Endothelial cell of umbilical vein (primary cell): ENCODE data around the gene TRIM71. TPM values are rescaled to one million over a fixed set of nuclear protein-coding genes. Genes with fewer than 3 reads are reported as not detected.

Experiments
- BruUV-seq: library from RNA; stranded (reverse); fragments of 400-500 nt; replicated peaks from 2 replicates; lab custom pipeline; 2021; lab: Mats Ljungman, UMichigan
- CTCF ChIA-PET: fragments of 300-600, 350-600 bp; sonication (Branson Sonifier 250); formaldehyde crosslinking; loops from one replicate; lab custom pipeline; 2021; ENCODE audit warnings: antibody characterized with exemption, inconsistent platforms; lab: Charles Lee
- POLR2A ChIA-PET: fragments of 300-600, 350-600 bp; sonication (Branson Sonifier 250); formaldehyde crosslinking; loops from one replicate; lab custom pipeline; 2021; ENCODE audit warnings: antibody characterized with exemption, inconsistent platforms; lab: Charles Lee
- DNase-seq: peaks from one replicate; pipeline ENCODE4 v3.0.0-alpha.2; 2011; ENCODE audit warnings: low read depth, low spot score
- FAIRE-seq: peaks from 2 replicates; lab custom pipeline; 2011; peaks lifted over from hg19 to GRCh38; lab: Jason Lieb, UNC
- H2AFZ ChIP-seq: 2 replicates; pipeline ENCODE4 v1.6.0; 2012; ENCODE audit warnings: low read depth, low read length, control low read depth, inconsistent platforms
- H3K27ac ChIP-seq: 2 replicates; pipeline ENCODE4 v1.5.1; 2011; ENCODE audit warnings: low read depth, mild to moderate bottlenecking, control low read depth, low read length, moderate library complexity; ENCODE audit not compliant: insufficient read depth
- H3K27me3 ChIP-seq, 2 experiments: 2 replicates each; pipeline versions ENCODE4 v1.6.0 to v1.6.1; 2011; ENCODE audit warnings: low read length in 2 of 2, mixed read lengths in 1 of 2; ENCODE audit not compliant: control insufficient read depth in 2 of 2, insufficient read depth in 2 of 2
- H3K36me3 ChIP-seq, 2 experiments: 2 replicates in 1 of 2; 3 replicates in 1 of 2; pipeline ENCODE4 v1.5.1; 2011; ENCODE audit warnings: low read length in 2 of 2, mild to moderate bottlenecking in 1 of 2, moderate library complexity in 1 of 2; ENCODE audit not compliant: control insufficient read depth in 2 of 2, insufficient read depth in 2 of 2; ENCODE audit errors: extremely low read depth in 1 of 2
- H3K4me1 ChIP-seq: 3 replicates; pipeline ENCODE4 v1.5.1; 2011; ENCODE audit warnings: mild to moderate bottlenecking, low read length; ENCODE audit not compliant: control insufficient read depth, insufficient read depth; ENCODE audit errors: extremely low read depth
- H3K4me2 ChIP-seq: 2 replicates; pipeline ENCODE4 v1.6.1; 2011; ENCODE audit warnings: low read length, control low read depth, mixed read lengths; ENCODE audit not compliant: insufficient read depth
- H3K4me3 ChIP-seq, 3 experiments: fragments of 200-600 bp in 1 of 3; sonication (generic), shearing (Covaris generic) in 1 of 3; replicated peaks in 1 of 3; 2 replicates each; pipeline ENCODE4 v1.5.1; 2011 to 2016; ENCODE audit warnings: control low read depth in 3 of 3, low read length in 3 of 3, mild to moderate bottlenecking in 2 of 3, inconsistent platforms in 1 of 3, low read depth in 1 of 3, moderate library complexity in 1 of 3; ENCODE audit not compliant: insufficient read depth in 1 of 3
- H3K79me2 ChIP-seq: 2 replicates; pipeline ENCODE4 v1.6.0; 2012; ENCODE audit warnings: low read length, inconsistent platforms; ENCODE audit not compliant: control insufficient read depth, insufficient read depth
- H3K9ac ChIP-seq: replicated peaks from 2 replicates; pipeline ENCODE3; 2011; ENCODE audit warnings: low read length, control low read depth; ENCODE audit not compliant: insufficient read depth; ENCODE audit errors: extremely low read depth
- H3K9me1 ChIP-seq: replicated peaks from 3 replicates; pipeline ENCODE4 v1.6.0; 2011; ENCODE audit warnings: mild to moderate bottlenecking, low read length; ENCODE audit not compliant: control insufficient read depth, insufficient read depth; ENCODE audit errors: extremely low read depth
- H3K9me3 ChIP-seq: replicated peaks from 2 replicates; pipeline ENCODE4 v1.5.1; 2012; ENCODE audit warnings: low read length, inconsistent platforms; ENCODE audit not compliant: control insufficient read depth, insufficient read depth
- H4K20me1 ChIP-seq: replicated peaks from 2 replicates; pipeline ENCODE3; 2011; ENCODE audit warnings: mild to moderate bottlenecking, low read length; ENCODE audit not compliant: control insufficient read depth, insufficient read depth; ENCODE audit errors: extremely low read depth
- JUN ChIP-seq: IDR thresholded peaks from 2 replicates; pipeline ENCODE4 v1.6.1; 2011; ENCODE audit warnings: borderline replicate concordance, low read depth; ENCODE audit not compliant: insufficient read length, insufficient read depth
- MYC ChIP-seq: IDR thresholded peaks from one replicate; pipeline ENCODE4 v1.6.1; 2011; ENCODE audit warnings: mild to moderate bottlenecking, low read depth, low read length
- dilution Hi-C: fragments of 300-500 bp; cut with MboI; formaldehyde crosslinking; loops from one replicate; pipeline ENCODE4 v1.15.0; 2019; ENCODE audit warnings: low sequenced_read_pairs; ENCODE audit not compliant: extremely low pct_ligation_motif_present
- intact Hi-C: fragments of 100-400 bp; cut with micrococcal nuclease; formaldehyde crosslinking; loops from one replicate; pipeline ENCODE4 v1.10.0; 2022
- polyA plus RNA-seq, 4 experiments: library from polyadenylated mRNA; depleted of rRNA in 3 of 4; stranded (reverse) in 3 of 4; unstranded in 1 of 4; fragments of >200 nt; gene quantifications; 2 replicates each; pipeline versions ENCODE4 v1.2.1 to v1.2.3, GENCODE V29; 2011 to 2012; ENCODE audit warnings: missing spikeins in 1 of 4
- total RNA-seq: library from RNA; stranded (reverse); gene quantifications from 2 replicates; pipeline ENCODE4 v1.2.3, GENCODE V29; 2021
- TF ChIP-seq, protein P1 (sequence below), 2 donors: IDR thresholded peaks; 1 replicate in 1 of 2; 2 replicates in 1 of 2; pipeline ENCODE4 v1.5.1; 2011; ENCODE audit warnings: low read length in 2 of 2, mild to moderate bottlenecking in 2 of 2, moderate library complexity in 2 of 2, control low read depth in 1 of 2, inconsistent platforms in 1 of 2, low read depth in 1 of 2; ENCODE audit not compliant: insufficient read depth in 1 of 2; ENCODE audit errors: extremely low read depth in 1 of 2

The TRIM71 gene
- total and polyA plus RNA-seq, 2 donors (not counting 3 experiments of a cell fraction or from before 2014, with no cell fraction given), result not detected

DNA sequence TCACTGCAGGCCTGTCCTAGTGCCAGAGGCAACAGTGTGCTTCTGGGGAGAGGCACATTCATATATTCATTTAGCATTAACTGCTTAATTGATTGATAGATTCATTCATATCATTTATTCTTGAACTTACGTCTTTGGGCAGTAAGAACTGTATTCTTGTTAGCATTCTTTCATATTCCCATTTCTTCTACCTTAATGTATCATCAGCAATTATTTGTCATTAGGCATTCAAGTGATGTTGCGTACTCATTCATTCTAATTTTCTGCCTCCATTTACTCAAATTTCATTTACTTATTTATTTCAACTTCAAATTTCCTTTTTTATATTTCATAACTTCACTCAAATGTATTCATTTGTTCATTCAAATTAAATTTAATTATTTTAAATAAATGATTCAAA, 102.1 kb downstream of the TRIM71 start:
- FAIRE-seq, result no peak
- dilution Hi-C loops, result no loop called here

DNA sequence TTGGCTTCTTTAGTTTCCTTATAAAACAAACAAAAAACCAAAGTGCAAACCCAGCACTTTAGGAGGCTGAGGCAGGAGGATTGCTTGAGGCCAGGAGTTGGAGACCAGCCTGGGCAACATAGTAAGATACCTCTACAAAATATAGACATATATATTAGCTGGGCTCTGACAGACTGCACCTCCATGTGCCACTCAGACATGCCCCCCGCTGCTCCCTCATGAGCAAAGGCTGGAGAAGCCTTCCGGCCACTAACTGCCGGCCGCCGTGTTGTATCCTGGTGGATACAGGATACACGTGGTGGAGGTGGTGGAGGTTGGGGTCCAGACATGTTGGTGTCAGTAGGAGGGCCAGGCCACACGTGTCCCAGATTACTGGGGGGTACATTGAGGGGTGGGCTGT, 104.3 kb downstream of the TRIM71 start:
- Histone ChIP-seq H3K9me1 (no peaks in the 10 kb centered on the region), H3K27me3 (peaks cover 0 to 4% of the 10 kb centered on the region in 2 experiments), H3K9ac (no peak overlapping the region), H3K4me3 (no peak overlapping the region), H3K9me3 (no peaks in the 10 kb centered on the region), H3K4me1 (no peaks in the 10 kb centered on the region), H3K79me2 (no peaks in the 10 kb centered on the region), H3K4me2 (no peak overlapping the region), H3K27ac (no peak overlapping the region), H2AFZ (no peak overlapping the region), H4K20me1 (no peaks in the 10 kb centered on the region), H3K36me3 (no peaks in the 10 kb centered on the region)
- TF ChIP-seq MYC, result no peak
- TF ChIP-seq JUN, result no peak
- TF ChIP-seq, protein P1, sequence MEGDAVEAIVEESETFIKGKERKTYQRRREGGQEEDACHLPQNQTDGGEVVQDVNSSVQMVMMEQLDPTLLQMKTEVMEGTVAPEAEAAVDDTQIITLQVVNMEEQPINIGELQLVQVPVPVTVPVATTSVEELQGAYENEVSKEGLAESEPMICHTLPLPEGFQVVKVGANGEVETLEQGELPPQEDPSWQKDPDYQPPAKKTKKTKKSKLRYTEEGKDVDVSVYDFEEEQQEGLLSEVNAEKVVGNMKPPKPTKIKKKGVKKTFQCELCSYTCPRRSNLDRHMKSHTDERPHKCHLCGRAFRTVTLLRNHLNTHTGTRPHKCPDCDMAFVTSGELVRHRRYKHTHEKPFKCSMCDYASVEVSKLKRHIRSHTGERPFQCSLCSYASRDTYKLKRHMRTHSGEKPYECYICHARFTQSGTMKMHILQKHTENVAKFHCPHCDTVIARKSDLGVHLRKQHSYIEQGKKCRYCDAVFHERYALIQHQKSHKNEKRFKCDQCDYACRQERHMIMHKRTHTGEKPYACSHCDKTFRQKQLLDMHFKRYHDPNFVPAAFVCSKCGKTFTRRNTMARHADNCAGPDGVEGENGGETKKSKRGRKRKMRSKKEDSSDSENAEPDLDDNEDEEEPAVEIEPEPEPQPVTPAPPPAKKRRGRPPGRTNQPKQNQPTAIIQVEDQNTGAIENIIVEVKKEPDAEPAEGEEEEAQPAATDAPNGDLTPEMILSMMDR (IDR thresholded peaks at IDR 0.05; ENCODE audit: extremely low read depth in 1 of 2, insufficient read depth in 1 of 2, low read depth in 1 of 2, low read length in 2 of 2), result no peak
- POLR2A ChIA-PET, result no interaction called here
- intact Hi-C loops (no loop called here), dilution Hi-C loops (no loop called here)
- DNase-seq, result no peak
- FAIRE-seq, result no peak
- BruUV-seq, result no TSS peak
- CTCF ChIA-PET, result no interaction called here

More for the DNA sequence above, 102.1 kb downstream of the TRIM71 start:
- intact Hi-C loops, result no loop called here
- Histone ChIP-seq H4K20me1 (no peaks in the 10 kb centered on the region), H3K36me3 (no peaks in the 10 kb centered on the region), H3K4me3 (no peak overlapping the region), H3K9me3 (no peaks in the 10 kb centered on the region), H3K27ac (no peak overlapping the region), H3K9me1 (no peaks in the 10 kb centered on the region), H3K4me1 (no peaks in the 10 kb centered on the region), H3K27me3 (peaks cover 0 to 5% of the 10 kb centered on the region in 2 experiments), H3K79me2 (no peaks in the 10 kb centered on the region), H3K4me2 (no peak overlapping the region), H3K9ac (no peak overlapping the region), H2AFZ (no peak overlapping the region)
- TF ChIP-seq, protein P1 (IDR thresholded peaks at IDR 0.05; ENCODE audit: extremely low read depth in 1 of 2, insufficient read depth in 1 of 2, low read depth in 1 of 2, low read length in 2 of 2), result no peak
- ChIA-PET POLR2A (no interaction called here), CTCF (no interaction called here)
- BruUV-seq, result no TSS peak
- no peak for DNase-seq
